Measurements from ENCODE around the gene LYPD3. TPM values are rescaled to one million over a fixed set of nuclear protein-coding genes. Genes with fewer than 3 reads are reported as not detected.

Gene LYPD3
- polyA plus RNA-seq, 1 of the 3 experiments (the other 2 are of a cell fraction), result 4.2 TPM

GRCh38 chr19:43435775-43436174 lies 29.6 kb downstream of the LYPD3 start:
- no peaks in the 10 kb centered on the region for H3K79me2 ChIP-seq (ENCODE audit: insufficient read depth)
- H3F3A ChIP-seq (replicated peaks; ENCODE audit: insufficient read depth), result peaks cover 14% of the 10 kb centered on the region
- WGBS (ENCODE audit: low lambda C conversion rate), result 48% methylated on average over 3 of the region's 3 CpGs
- H3K9me3 ChIP-seq, result no peaks in the 10 kb centered on the region
- DNase-seq, result no peak
- H3K9me2 ChIP-seq, result no peaks in the 10 kb centered on the region
- H3K27ac ChIP-seq (ENCODE audit: low read depth in 2 of 2, low read length in 1 of 2), result no peak overlapping the region
- peaks cover 0 to 7% of the 10 kb centered on the region in 2 experiments; a peak in 1 of 4 replicates for H3K4me1 ChIP-seq (ENCODE audit: control insufficient read depth in 1 of 2, insufficient read depth in 2 of 2, low read depth in 1 of 2, low read length in 1 of 2)
- H4K20me1 ChIP-seq (ENCODE audit: insufficient read depth), result peaks cover 3% of the 10 kb centered on the region; the same call in 1 of the 2 replicates
- POLR2A ChIA-PET, result interaction anchor here (0.6 kb wide), 1 partner anchor 8 kb away, joined by 3 read pairs; no protein-coding TSS in a partner anchor
- H3K9ac ChIP-seq, result no peak overlapping the region
- H3K27me3 ChIP-seq (ENCODE audit: insufficient read depth), result peaks cover 17% of the 10 kb centered on the region; the same call in 1 of the 2 replicates
- no peak for TF ChIP-seq RAD21 (IDR thresholded peaks at IDR 0.05; ENCODE audit: low read length)
- no peak for TF ChIP-seq JUND (IDR thresholded peaks at IDR 0.05)
- no peak overlapping the region for H3K4me2 ChIP-seq
- no peak overlapping the region for H2AFZ ChIP-seq (ENCODE audit: low read depth)
- no peak overlapping the region for H3K4me3 ChIP-seq (ENCODE audit: low read depth in 2 of 2, low read length in 1 of 2)
- CTCF ChIA-PET, result interaction anchor here (2.0 to 19.6 kb wide), 3 partner anchors 10 to 89 kb away, joined by 12 to 632 read pairs (median 13); partner anchors contain the start of genes ETHE1 and ZNF575
- H3K36me3 ChIP-seq (replicated peaks in 1 of 2; ENCODE audit: control insufficient read depth in 1 of 2, insufficient read depth in 2 of 2, low read length in 1 of 2), result no peaks in the 10 kb centered on the region

GRCh38 chr19:43433689-43434088 lies 31.7 kb downstream of the LYPD3 start:
- no peak overlapping the region for H3K4me3 ChIP-seq (ENCODE audit: low read depth in 2 of 2, low read length in 1 of 2)
- no peaks in the 10 kb centered on the region for H3K9me2 ChIP-seq
- no peak for TF ChIP-seq ZBTB33 (IDR thresholded peaks at IDR 0.05; ENCODE audit: borderline replicate concordance, low read depth)
- TF ChIP-seq PBX3 (IDR thresholded peaks at IDR 0.05), result no peak
- no peak for TF ChIP-seq RFX5 (IDR thresholded peaks at IDR 0.05; ENCODE audit: low read length)
- no peak for TF ChIP-seq POLR2AphosphoS5 (IDR thresholded peaks at IDR 0.05; ENCODE audit: low read depth, low read length)
- no peak for TF ChIP-seq NRF1 (IDR thresholded peaks at IDR 0.05; ENCODE audit: low read depth, low read length)
- TF ChIP-seq SIN3A (IDR thresholded peaks at IDR 0.05; ENCODE audit: borderline replicate concordance, low read depth, low read length), result no peak
- TF ChIP-seq CHD2 (IDR thresholded peaks at IDR 0.05; ENCODE audit: low read length, partially characterized antibody), result no peak
- no peak for TF ChIP-seq GATA2 (CRISPR knock-in tag; IDR thresholded peaks at IDR 0.05)
- TF ChIP-seq NFIC (IDR thresholded peaks at IDR 0.05; ENCODE audit: borderline replicate concordance), result no peak
- no peak for TF ChIP-seq RCOR1 (IDR thresholded peaks at IDR 0.05; ENCODE audit: low read length)
- TF ChIP-seq YY1 (IDR thresholded peaks at IDR 0.05; ENCODE audit: low read depth), result no peak
- no peak for TF ChIP-seq IRF3 (IDR thresholded peaks at IDR 0.05; ENCODE audit: low read depth, low read length)
- no peak for TF ChIP-seq RXRA (IDR thresholded peaks at IDR 0.05; ENCODE audit: borderline replicate concordance, low read depth)
- no peak for TF ChIP-seq ELF1 (IDR thresholded peaks at IDR 0.05)
- TF ChIP-seq, protein P1, sequence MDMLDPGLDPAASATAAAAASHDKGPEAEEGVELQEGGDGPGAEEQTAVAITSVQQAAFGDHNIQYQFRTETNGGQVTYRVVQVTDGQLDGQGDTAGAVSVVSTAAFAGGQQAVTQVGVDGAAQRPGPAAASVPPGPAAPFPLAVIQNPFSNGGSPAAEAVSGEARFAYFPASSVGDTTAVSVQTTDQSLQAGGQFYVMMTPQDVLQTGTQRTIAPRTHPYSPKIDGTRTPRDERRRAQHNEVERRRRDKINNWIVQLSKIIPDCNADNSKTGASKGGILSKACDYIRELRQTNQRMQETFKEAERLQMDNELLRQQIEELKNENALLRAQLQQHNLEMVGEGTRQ (IDR thresholded peaks at IDR 0.05; ENCODE audit: borderline replicate concordance, low read depth, low read length), result no peak
- no peaks in the 10 kb centered on the region for H3K36me3 ChIP-seq (replicated peaks in 1 of 2; ENCODE audit: control insufficient read depth in 1 of 2, insufficient read depth in 2 of 2, low read length in 1 of 2)
- DNase-seq, result no peak
- CTCF ChIA-PET, result interaction anchor here (1.5 to 19.6 kb wide), 4 partner anchors 8 to 160 kb away, joined by 3 to 632 read pairs (median 10); partner anchors contain the start of genes ETHE1 and ZNF575
- H3K9ac ChIP-seq, result no peak overlapping the region
- 47% methylated on average over 6 of the region's 6 CpGs for WGBS (ENCODE audit: low lambda C conversion rate)
- H3F3A ChIP-seq (replicated peaks; ENCODE audit: insufficient read depth), result peaks cover 10% of the 10 kb centered on the region
- peaks cover 17% of the 10 kb centered on the region; the same call in 1 of the 2 replicates for H3K27me3 ChIP-seq (ENCODE audit: insufficient read depth)
- POLR2A ChIA-PET, result interaction anchor here (1.2 kb wide), 1 partner anchor 1132 kb away, joined by 3 read pairs; the partner anchor contains the start of genes PAFAH1B3 and PRR19
- H2AFZ ChIP-seq (ENCODE audit: low read depth), result no peak overlapping the region
- peaks cover 3% of the 10 kb centered on the region; the same call in 1 of the 2 replicates for H4K20me1 ChIP-seq (ENCODE audit: insufficient read depth)
- peaks cover 0 to 4% of the 10 kb centered on the region in 2 experiments; a peak in 1 of 4 replicates for H3K4me1 ChIP-seq (ENCODE audit: control insufficient read depth in 1 of 2, insufficient read depth in 2 of 2, low read depth in 1 of 2, low read length in 1 of 2)
- no peaks in the 10 kb centered on the region for H3K9me3 ChIP-seq
- H3K79me2 ChIP-seq (ENCODE audit: insufficient read depth), result no peaks in the 10 kb centered on the region
- H3K27ac ChIP-seq (ENCODE audit: low read depth in 2 of 2, low read length in 1 of 2), result no peak overlapping the region
- H3K4me2 ChIP-seq, result no peak overlapping the region

All from SK-N-SH (cell line).